Ectodermal cell (in vitro differentiated cells): Measurements from ENCODE around the gene OR13J1.

ENCODE experiments used
- H3K27ac ChIP-seq: 2 replicates; pipeline ENCODE4 v1.7.0; 2013; ENCODE audit warnings: mild to moderate bottlenecking, low read depth, low read length; ENCODE audit not compliant: insufficient read depth, poor library complexity, severe bottlenecking
- H3K27me3 ChIP-seq: 2 replicates; pipeline ENCODE4 v1.7.0; 2013; ENCODE audit warnings: mild to moderate bottlenecking, low read length; ENCODE audit not compliant: insufficient read depth, control insufficient read depth, poor library complexity, severe bottlenecking
- H3K36me3 ChIP-seq: one replicate; pipeline ENCODE4 v1.7.0; 2013; ENCODE audit warnings: low read length; ENCODE audit not compliant: control insufficient read depth, insufficient read depth
- H3K4me1 ChIP-seq: one replicate; pipeline ENCODE4 v1.7.0; 2013; ENCODE audit warnings: low read length; ENCODE audit not compliant: control insufficient read depth, insufficient read depth
- H3K4me3 ChIP-seq: 2 replicates; pipeline ENCODE4 v1.7.0; 2013; ENCODE audit warnings: low read depth, low read length, control low read depth; ENCODE audit not compliant: insufficient read depth
- H3K9me3 ChIP-seq: 2 replicates; pipeline ENCODE4 v1.7.0; 2013; ENCODE audit warnings: mild to moderate bottlenecking, low read length, moderate library complexity; ENCODE audit not compliant: control insufficient read depth
- WGBS, 2 experiments: methylation state at CpG; one replicate each; pipeline ENCODE4 v1.1.7; 2013; ENCODE audit warnings: missing lambda C conversion rate in 2 of 2; 5-methylcytosine and 5-hydroxymethylcytosine counted together

The OR13J1 gene

DNA sequence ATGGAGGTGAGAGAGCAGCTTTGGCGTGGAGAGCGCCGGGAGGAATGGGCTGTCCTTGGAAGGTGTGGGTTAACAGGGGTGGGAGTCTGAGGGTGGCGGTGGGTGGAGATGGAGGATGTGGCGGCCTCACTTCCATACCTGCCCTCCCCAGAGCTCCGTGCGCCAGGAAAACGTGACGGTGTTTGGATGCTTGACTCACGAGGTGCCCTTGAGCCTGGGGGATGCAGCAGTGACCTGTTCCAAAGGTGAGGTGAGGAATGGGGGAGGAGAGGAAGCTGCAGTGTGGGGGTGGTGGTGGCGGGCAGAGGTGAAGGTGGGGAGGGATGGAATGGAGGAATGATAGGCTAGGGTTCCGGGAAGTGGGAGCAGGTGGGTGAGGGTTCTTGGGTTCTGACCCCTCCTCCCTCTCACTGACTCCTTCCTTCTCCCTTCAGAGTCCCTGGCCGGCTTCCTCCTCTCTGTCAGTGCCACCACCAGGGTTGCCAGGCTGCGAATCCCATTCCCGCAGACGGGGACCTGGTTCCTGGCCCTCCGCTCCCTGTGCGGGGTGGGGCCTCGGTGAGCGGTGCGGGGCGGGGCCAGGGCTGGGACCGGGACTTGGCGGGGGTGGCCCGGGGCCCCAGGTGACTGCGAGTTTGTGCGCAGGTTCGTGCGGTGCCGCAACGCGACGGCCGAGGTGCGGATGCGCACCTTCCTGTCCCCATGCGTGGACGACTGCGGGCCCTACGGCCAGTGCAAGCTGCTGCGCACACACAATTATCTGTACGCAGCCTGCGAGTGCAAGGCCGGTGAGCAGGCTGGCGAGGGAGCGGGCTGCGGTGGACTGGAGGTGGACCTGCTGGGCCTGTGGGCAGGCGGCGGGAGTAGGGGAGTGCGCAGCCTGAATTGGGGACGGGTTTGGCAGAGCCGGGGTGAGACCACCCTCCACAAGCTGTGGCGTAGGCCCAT, 24.1 kb downstream of the OR13J1 start:
- Histone ChIP-seq H3K27ac (no peak overlapping the region), H3K4me3 (peak overlapping the region; percentile 7), H3K27me3 (peaks cover 27% of the 10 kb centered on the region), H3K4me1 (no peaks in the 10 kb centered on the region), H3K36me3 (peaks cover 8% of the 10 kb centered on the region), H3K9me3 (no peaks in the 10 kb centered on the region)
- 35 to 38% methylated on average over 52 to 53 of the region's 53 CpGs for WGBS, 2 experiments

DNA sequence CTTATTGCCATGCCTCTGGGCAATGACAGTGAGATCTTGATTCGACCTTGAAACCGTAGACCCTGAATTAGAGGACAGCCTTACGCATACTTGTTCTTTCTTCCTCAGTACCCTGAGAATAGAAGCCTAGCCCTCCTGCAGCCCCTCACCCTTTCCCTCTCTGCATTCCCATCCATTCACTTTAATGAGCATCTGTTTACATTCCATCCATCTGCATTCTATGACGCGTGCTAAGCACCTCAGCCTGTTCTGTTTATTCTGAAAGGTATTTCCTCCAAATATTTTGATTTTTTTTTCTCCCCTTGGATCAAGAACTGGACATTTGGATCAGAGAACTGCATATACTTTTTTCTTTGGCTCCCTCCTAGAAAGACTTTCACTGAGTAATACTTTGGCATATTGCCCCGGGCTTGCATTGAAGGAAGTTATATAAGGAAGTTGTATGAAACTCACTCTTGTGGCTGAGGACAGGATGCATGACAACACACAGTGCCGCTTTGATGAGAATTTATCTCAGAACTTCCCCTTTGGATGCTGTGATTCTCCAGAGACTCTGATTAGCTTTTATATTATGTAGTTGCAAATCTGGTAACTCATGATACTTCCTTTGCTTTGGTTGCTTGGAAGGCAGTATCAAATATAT, 25.5 kb downstream of the OR13J1 start:
- no peaks in the 10 kb centered on the region for H3K4me1 ChIP-seq

DNA sequence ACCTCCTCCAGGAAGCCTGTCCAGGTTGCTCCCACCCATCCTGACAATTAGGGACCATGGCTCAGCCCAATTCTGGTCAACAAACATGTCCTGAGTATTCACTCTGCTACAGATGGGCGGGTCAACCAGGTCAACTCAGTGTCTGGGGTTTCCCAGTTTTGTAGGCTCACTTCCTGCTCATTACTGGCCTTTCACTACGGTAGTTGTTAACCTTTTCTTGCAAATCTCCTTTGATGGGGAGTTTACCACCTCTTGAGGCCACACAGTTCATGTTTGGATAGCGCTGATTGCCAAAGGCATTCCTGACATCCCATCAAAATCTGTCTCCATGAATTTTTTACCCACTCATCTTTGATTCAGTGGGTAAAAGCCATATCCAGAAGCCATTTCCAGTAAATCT, 27.4 kb downstream of the OR13J1 start:
- no peak overlapping the region for H3K4me3 ChIP-seq
- no peaks in the 10 kb centered on the region for H3K4me1 ChIP-seq
- 91 to 94% methylated on average over 3 of the region's 3 CpGs for WGBS, 2 experiments
- no peaks in the 10 kb centered on the region for H3K9me3 ChIP-seq
- H3K27ac ChIP-seq = no peak overlapping the region
- peaks cover 8% of the 10 kb centered on the region for H3K36me3 ChIP-seq
- peaks cover 27% of the 10 kb centered on the region for H3K27me3 ChIP-seq

More for the DNA sequence above, 25.5 kb downstream of the OR13J1 start:
- no peak overlapping the region for H3K27ac ChIP-seq
- no peak overlapping the region for H3K4me3 ChIP-seq
- peaks cover 27% of the 10 kb centered on the region for H3K27me3 ChIP-seq
- H3K36me3 ChIP-seq = peaks cover 8% of the 10 kb centered on the region
- no peaks in the 10 kb centered on the region for H3K9me3 ChIP-seq
- 58 to 68% methylated on average over 7 of the region's 7 CpGs for WGBS, 2 experiments

DNA sequence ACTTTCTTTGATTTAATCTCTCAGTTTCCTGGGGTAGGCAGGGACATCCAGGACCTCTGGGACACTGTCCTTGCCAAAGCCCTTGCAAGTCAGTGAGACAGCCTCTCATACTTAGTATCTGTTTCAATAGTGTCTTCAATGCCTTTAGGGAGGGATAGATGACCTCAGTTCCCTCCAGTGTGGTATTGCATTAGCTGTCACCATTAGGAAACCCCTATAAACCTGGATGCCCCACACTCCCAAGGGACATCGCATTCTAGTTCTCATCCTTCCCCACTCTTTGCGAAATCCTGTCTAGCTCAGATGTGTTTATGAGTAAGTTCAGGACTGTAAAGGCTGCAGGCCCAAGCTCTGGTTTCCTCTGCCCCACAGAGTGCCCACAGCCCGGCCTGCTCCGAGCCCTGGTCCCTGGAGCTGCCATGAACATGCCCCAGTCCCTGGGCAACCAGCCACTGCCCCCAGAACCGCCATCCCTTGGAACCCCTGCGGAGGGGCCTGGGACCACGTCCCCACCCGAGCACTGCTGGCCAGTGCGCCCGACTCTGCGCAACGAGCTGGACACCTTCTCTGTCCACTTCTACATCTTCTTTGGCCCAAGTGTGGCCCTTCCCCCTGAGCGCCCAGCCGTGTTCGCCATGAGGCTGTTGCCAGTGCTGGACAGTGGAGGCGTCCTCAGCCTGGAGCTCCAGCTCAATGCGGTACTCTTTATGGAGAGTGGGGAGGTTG, 28.0 kb downstream of the OR13J1 start:
- Histone ChIP-seq H3K4me3 (no peak overlapping the region), H3K27ac (no peak overlapping the region), H3K9me3 (no peaks in the 10 kb centered on the region), H3K36me3 (peaks cover 7% of the 10 kb centered on the region), H3K27me3 (peaks cover 24% of the 10 kb centered on the region), H3K4me1 (no peaks in the 10 kb centered on the region)
- 95 to 96% methylated on average over 17 of the region's 17 CpGs for WGBS, 2 experiments

DNA sequence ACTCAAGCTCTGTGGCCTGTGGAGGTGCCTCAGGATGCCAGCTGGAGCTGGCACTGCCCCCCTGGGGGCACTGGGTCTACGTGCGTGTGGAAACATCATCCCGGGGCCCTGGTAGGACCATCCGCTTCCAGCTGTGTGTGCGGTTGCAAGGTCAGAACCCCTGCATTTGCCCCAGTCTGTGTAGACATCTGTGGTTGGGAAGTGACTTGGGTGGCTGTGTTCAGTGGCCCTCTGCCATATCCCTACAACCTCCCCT, 28.6 kb downstream of the OR13J1 start:
- Histone ChIP-seq H3K36me3 (peaks cover under 1% of the 10 kb centered on the region), H3K4me3 (no peak overlapping the region), H3K4me1 (no peaks in the 10 kb centered on the region), H3K9me3 (no peaks in the 10 kb centered on the region), H3K27me3 (peaks cover 18% of the 10 kb centered on the region), H3K27ac (no peak overlapping the region)
- 86 to 91% methylated on average over 5 of the region's 5 CpGs for WGBS, 2 experiments

DNA sequence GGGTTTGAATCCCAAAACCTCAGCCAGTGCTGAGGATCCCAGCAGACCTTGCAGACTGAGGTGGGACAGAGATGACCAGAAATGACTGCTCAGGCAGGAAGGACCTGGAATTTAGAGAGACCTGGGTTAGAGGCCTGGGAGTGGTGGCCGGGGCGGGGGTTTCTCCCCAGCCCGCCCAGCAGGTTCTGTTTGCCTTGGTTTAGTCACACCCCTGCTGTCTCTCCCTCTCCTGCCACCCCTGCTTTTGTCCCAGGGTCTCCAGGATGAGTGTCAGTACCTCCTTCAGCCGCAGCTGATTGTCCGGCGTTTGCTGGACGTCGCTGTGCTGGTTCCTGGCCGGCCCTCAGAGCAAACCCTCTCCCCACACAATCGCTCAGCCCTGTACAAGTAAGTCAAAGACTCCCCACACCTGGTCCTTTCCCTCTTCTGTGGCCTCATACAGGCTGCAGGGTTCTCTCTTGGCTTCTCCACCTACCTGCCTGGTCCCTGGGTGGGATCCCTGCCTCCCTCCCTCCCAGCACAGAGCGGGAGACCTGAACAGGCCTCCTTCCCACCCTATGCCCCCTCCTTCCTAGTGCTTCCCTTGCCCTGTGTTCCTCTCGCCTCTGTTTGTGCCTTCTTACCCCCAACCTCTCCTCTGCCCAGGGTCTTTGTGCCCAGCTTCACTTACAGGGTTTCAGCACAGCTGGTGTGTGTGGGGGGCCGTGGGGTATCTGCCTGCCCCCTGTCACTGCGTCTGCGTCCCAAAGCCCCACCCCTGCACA, 29.1 kb downstream of the OR13J1 start:
- Histone ChIP-seq H3K9me3 (no peaks in the 10 kb centered on the region), H3K27ac (no peak overlapping the region), H3K4me1 (no peaks in the 10 kb centered on the region), H3K4me3 (no peak overlapping the region), H3K27me3 (peaks cover 12% of the 10 kb centered on the region), H3K36me3 (no peaks in the 10 kb centered on the region)
- 83 to 86% methylated on average over 15 of the region's 15 CpGs for WGBS, 2 experiments

DNA sequence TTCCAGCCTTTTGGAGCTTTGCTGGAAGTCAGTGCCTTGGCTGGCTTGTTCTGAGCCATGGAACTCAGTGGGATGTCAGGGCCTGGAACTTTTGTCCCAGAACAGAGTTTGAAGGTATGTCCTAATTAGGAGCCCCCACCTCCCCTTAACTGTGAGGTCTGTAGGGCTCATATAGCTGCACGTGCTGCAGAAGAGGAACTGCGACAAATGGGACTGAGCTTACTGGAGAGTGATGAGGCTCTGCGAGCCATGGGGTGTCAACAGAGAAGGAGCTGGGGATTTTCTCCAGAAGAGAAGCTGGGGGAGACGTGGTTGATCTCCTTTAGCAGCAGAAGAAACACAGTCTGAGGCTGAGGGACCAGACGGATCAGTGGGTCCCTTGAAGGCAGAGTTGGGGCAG, 30.3 kb downstream of the OR13J1 start:
- 90 to 96% methylated on average over 5 of the region's 5 CpGs for WGBS, 2 experiments
- no peak overlapping the region for H3K4me3 ChIP-seq
- no peak overlapping the region for H3K27ac ChIP-seq
- H3K9me3 ChIP-seq = no peaks in the 10 kb centered on the region
- H3K27me3 ChIP-seq = peaks cover 1% of the 10 kb centered on the region
- H3K36me3 ChIP-seq = no peaks in the 10 kb centered on the region
- H3K4me1 ChIP-seq = no peaks in the 10 kb centered on the region

DNA sequence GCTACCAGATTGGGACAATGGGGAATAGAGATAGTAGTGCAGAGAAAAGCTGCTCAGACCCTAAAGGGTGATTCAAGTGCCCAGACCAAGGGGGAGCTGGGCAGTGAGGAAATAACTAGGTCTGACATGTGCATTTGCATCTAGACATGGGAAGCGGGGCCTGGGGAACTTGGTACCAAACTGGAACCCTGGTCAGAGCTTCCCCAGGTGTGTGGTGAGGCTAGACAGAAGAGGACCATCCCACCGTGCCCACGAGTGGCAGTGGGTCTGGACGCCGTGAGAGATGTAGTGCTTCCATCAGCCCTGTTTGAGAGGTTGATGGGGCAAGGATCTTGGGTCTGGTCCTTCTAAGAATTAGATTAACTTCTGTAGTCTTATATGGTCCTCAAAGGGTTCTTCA, 33.6 kb downstream of the OR13J1 start:
- H3K9me3 ChIP-seq = no peaks in the 10 kb centered on the region
- no peaks in the 10 kb centered on the region for H3K36me3 ChIP-seq

DNA sequence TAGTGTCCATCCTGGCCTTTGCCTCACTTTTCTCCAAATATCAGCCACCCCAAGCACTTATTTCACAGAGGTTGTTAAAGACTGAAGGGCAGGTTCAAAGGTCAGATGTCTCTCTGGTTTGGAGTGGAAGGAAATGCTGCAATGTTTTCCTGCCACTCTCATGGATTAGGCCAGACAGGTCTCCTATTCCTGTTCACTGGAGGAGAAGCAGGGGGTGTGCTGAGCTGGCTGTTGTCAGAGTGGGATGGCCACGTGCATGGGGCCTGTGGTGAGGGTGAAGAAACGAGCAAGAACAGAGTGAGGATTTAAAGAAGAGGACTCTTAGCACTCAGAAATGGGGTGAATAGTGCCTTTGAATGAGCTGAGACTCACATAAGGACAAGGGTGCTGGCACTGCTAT, 34.4 kb downstream of the OR13J1 start:
- H3K36me3 ChIP-seq = no peaks in the 10 kb centered on the region
- no peaks in the 10 kb centered on the region for H3K9me3 ChIP-seq
- WGBS, 2 experiments = 92 to 93% methylated on average over 2 of the region's 2 CpGs
- no peak overlapping the region for H3K27ac ChIP-seq
- H3K4me3 ChIP-seq = no peak overlapping the region
- no peaks in the 10 kb centered on the region for H3K27me3 ChIP-seq
- no peaks in the 10 kb centered on the region for H3K4me1 ChIP-seq

More for the DNA sequence above, 33.6 kb downstream of the OR13J1 start:
- WGBS, 2 experiments = 95 to 96% methylated on average over 5 of the region's 5 CpGs
- no peaks in the 10 kb centered on the region for H3K27me3 ChIP-seq
- no peak overlapping the region for H3K4me3 ChIP-seq
- no peaks in the 10 kb centered on the region for H3K4me1 ChIP-seq
- H3K27ac ChIP-seq = no peak overlapping the region
